Activated CD8-positive, alpha-beta memory T cell treated with anti-CD3 and anti-CD28 coated beads, Interleukin-2, amount 50 U/mL, for 24 hours (primary cell): ENCODE data around the gene ZNF286A.
"Not testable (repeated sequence)": the region's sequence is repeated elsewhere in the genome, so short reads cannot be mapped to it uniquely, and the experiment has no call there.

Experiments used
- DNase-seq: peaks from one replicate; pipeline ENCODE4 v3.0.0-alpha.2; 2020; ENCODE audit errors: extremely low read depth

Gene ZNF286A

GRCh38 chr17:15698967-15699366 is 585 bp upstream of the ZNF286A start:
- not testable (repeated sequence) for DNase-seq

- DNase-seq = not testable (repeated sequence)
These were observed 385 bp downstream of the ZNF286A start for GRCh38 chr17:15699937-15700336.

GRCh38 chr17:15704239-15704638 is 4.7 kb downstream of the ZNF286A start:
- not testable (repeated sequence) for DNase-seq

GRCh38 chr17:15704813-15705212 is 5.3 kb downstream of the ZNF286A start:
- DNase-seq = not testable (repeated sequence)

- DNase-seq = not testable (repeated sequence)
These were observed 9.3 kb downstream of the ZNF286A start for GRCh38 chr17:15708879-15709278.

GRCh38 chr17:15716601-15717563 is 17.3 kb downstream of the ZNF286A start:
- not testable (repeated sequence) for DNase-seq

GRCh38 chr17:15730535-15730934 is 31.0 kb downstream of the ZNF286A start:
- not testable (repeated sequence) for DNase-seq

- DNase-seq = not testable (repeated sequence)
These were observed 32.3 kb downstream of the ZNF286A start, which contains the start of gene TBC1D26 for GRCh38 chr17:15731900-15732299. Gene TBC1D26, plus strand, starts transcription at chr17:15732283. Its CDS starts 3,066 bp downstream, at chr17:15735349.

GRCh38 chr17:15733174-15733789 is 33.7 kb downstream of the ZNF286A start:
- not testable (repeated sequence) for DNase-seq

GRCh38 chr17:15736578-15736977 is 37.0 kb downstream of the ZNF286A start:
- not testable (repeated sequence) for DNase-seq

GRCh38 chr17:15738066-15738465 is 38.5 kb downstream of the ZNF286A start:
- DNase-seq = no peak

GRCh38 chr17:15739259-15739658 is 39.7 kb downstream of the ZNF286A start:
- not testable (repeated sequence) for DNase-seq

GRCh38 chr17:15740041-15740440 is 40.5 kb downstream of the ZNF286A start:
- not testable (repeated sequence) for DNase-seq

GRCh38 chr17:15740570-15741120 is 41.1 kb downstream of the ZNF286A start:
- DNase-seq = no peak

GRCh38 chr17:15741624-15742023 is 42.1 kb downstream of the ZNF286A start:
- no peak for DNase-seq

- no peak for DNase-seq
These were observed 42.7 kb downstream of the ZNF286A start for GRCh38 chr17:15742051-15742795.

GRCh38 chr17:15742921-15743320 is 43.4 kb downstream of the ZNF286A start:
- no peak for DNase-seq

GRCh38 chr17:15744074-15744676 is 44.6 kb downstream of the ZNF286A start:
- no peak for DNase-seq

GRCh38 chr17:15744885-15745284 is 45.3 kb downstream of the ZNF286A start:
- DNase-seq = no peak

- DNase-seq = not testable (repeated sequence)
These were observed 49.9 kb downstream of the ZNF286A start for GRCh38 chr17:15749403-15749802.

- not testable (repeated sequence) for DNase-seq
These were observed 69.4 kb downstream of the ZNF286A start for GRCh38 chr17:15768865-15769533.
